Ishikawa (cell line): ENCODE measurements around the gene GALNT10.

Source experiments
- CEBPB ChIP-seq: IDR thresholded peaks from 2 replicates; pipeline ENCODE4 v1.6.1; 2012
- CREB1 ChIP-seq: IDR thresholded peaks from 2 replicates; pipeline ENCODE4 v1.6.1; 2012; ENCODE audit warnings: low read depth
- EGR1 ChIP-seq: IDR thresholded peaks from 2 replicates; pipeline ENCODE4 v1.6.1; 2012
- EP300 ChIP-seq: IDR thresholded peaks from 2 replicates; pipeline ENCODE4 v1.6.1; 2012; ENCODE audit warnings: borderline replicate concordance
- FOXM1 ChIP-seq: IDR thresholded peaks from 2 replicates; pipeline ENCODE4 v1.6.1; 2012; ENCODE audit warnings: low read depth, borderline replicate concordance
- NFIC ChIP-seq: IDR thresholded peaks from 2 replicates; pipeline ENCODE4 v1.6.1; 2012
- RAD21 ChIP-seq: IDR thresholded peaks from 2 replicates; pipeline ENCODE4 v1.6.1; 2012; ENCODE audit warnings: low read depth
- TAF1 ChIP-seq: IDR thresholded peaks from 2 replicates; pipeline ENCODE4 v1.6.1; 2012; ENCODE audit warnings: low read depth, mild to moderate bottlenecking
- TCF12 ChIP-seq: IDR thresholded peaks from 2 replicates; pipeline ENCODE4 v1.6.1; 2012; ENCODE audit warnings: low read depth
- TEAD4 ChIP-seq: IDR thresholded peaks from 2 replicates; pipeline ENCODE4 v1.6.1; 2012
- YY1 ChIP-seq: IDR thresholded peaks from 2 replicates; pipeline ENCODE4 v1.6.1; 2012; ENCODE audit warnings: low read depth
- ZBTB7A ChIP-seq: IDR thresholded peaks from 2 replicates; pipeline ENCODE4 v1.6.1; 2012; ENCODE audit warnings: low read depth
- TF ChIP-seq, protein P1 (sequence below): IDR thresholded peaks from 2 replicates; pipeline ENCODE4 v1.6.1; 2012
- TF ChIP-seq, protein P2 (sequence below): IDR thresholded peaks from 2 replicates; pipeline ENCODE4 v1.6.1; 2012
- TF ChIP-seq, protein P3 (sequence below): IDR thresholded peaks from 2 replicates; pipeline ENCODE4 v1.6.1; 2012; ENCODE audit warnings: low read depth, mild to moderate bottlenecking

The GALNT10 gene

DNA sequence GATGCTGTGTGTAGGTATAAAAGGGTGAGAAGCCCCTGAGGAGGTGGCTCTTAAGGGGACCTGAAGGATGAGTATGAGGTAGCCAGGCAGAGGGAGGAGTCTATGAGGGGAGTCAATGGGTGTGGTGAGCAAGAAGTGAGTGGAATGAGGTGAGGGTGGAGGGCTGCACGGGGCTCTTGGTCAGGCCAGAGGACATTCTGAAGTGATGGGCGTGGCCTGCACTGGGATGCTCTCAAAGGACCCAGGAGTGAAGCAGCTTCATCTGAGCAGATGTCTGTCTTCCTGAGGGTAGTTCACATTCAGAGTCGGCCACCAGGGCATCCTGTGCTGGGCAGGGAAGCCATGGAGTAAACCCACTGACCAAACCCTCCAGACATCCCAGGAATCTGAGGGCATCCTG is 210.1 kb downstream of the GALNT10 start:
- no peak for TF ChIP-seq TEAD4
- TF ChIP-seq YY1 = no peak
- TF ChIP-seq ZBTB7A = no peak
- TF ChIP-seq, protein P1, sequence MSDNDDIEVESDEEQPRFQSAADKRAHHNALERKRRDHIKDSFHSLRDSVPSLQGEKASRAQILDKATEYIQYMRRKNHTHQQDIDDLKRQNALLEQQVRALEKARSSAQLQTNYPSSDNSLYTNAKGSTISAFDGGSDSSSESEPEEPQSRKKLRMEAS = no peak
- no peak for TF ChIP-seq CEBPB
- no peak for TF ChIP-seq TCF12
- no peak for TF ChIP-seq TAF1
- no peak for TF ChIP-seq FOXM1
- no peak for TF ChIP-seq NFIC
- TF ChIP-seq, protein P2, sequence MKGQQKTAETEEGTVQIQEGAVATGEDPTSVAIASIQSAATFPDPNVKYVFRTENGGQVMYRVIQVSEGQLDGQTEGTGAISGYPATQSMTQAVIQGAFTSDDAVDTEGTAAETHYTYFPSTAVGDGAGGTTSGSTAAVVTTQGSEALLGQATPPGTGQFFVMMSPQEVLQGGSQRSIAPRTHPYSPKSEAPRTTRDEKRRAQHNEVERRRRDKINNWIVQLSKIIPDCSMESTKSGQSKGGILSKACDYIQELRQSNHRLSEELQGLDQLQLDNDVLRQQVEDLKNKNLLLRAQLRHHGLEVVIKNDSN = no peak
- no peak for TF ChIP-seq EP300

DNA sequence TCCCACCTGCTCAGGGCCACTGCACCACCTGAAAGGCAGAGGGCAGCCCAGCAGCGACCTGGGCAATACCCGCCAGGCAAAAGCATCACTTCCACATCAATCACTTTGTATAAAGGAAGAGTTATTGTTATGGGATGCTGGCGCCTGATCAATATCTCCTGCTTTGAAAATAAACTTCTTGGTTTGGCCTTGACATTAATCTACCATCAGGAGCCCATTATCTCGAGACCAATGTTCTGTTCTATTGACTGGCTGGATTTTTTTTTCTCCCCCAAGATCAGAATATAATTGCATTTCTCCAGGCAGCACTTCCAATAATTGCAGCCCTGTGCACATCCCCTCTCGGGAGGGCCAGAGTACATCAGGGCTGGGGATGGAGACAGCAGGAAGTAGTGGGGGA is 210.8 kb downstream of the GALNT10 start:
- TF ChIP-seq TCF12 (no peak), ZBTB7A (no peak), YY1 (no peak), TEAD4 (no peak), TAF1 (no peak), FOXM1 (no peak), CREB1 (no peak), EGR1 (no peak), CEBPB (no peak), NFIC (no peak), EP300 (no peak), RAD21 (no peak)
- TF ChIP-seq, protein P3, sequence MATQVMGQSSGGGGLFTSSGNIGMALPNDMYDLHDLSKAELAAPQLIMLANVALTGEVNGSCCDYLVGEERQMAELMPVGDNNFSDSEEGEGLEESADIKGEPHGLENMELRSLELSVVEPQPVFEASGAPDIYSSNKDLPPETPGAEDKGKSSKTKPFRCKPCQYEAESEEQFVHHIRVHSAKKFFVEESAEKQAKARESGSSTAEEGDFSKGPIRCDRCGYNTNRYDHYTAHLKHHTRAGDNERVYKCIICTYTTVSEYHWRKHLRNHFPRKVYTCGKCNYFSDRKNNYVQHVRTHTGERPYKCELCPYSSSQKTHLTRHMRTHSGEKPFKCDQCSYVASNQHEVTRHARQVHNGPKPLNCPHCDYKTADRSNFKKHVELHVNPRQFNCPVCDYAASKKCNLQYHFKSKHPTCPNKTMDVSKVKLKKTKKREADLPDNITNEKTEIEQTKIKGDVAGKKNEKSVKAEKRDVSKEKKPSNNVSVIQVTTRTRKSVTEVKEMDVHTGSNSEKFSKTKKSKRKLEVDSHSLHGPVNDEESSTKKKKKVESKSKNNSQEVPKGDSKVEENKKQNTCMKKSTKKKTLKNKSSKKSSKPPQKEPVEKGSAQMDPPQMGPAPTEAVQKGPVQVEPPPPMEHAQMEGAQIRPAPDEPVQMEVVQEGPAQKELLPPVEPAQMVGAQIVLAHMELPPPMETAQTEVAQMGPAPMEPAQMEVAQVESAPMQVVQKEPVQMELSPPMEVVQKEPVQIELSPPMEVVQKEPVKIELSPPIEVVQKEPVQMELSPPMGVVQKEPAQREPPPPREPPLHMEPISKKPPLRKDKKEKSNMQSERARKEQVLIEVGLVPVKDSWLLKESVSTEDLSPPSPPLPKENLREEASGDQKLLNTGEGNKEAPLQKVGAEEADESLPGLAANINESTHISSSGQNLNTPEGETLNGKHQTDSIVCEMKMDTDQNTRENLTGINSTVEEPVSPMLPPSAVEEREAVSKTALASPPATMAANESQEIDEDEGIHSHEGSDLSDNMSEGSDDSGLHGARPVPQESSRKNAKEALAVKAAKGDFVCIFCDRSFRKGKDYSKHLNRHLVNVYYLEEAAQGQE = no peak
- TF ChIP-seq, protein P1 = no peak
- TF ChIP-seq, protein P2 = no peak

DNA sequence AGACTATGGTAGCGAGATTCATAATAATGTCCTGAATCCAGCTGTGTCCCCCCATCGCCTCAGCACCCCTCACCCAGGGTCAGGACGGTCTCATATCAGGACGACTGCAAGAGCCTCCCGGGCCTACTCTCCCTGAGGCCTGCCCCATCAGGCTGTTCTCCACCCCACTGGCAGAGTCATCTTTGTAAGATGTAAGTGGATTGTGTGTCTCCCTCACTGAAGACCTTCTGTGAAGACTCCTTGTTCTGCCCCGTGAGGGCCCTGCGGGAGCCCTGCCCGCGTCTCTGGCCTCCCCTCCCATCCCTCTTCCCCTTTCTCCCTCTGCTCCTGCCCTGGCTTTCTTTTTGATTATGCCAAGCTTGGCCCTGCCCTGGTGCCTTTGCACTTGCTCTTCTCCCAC is 211.4 kb downstream of the GALNT10 start:
- no peak for TF ChIP-seq EGR1
- no peak for TF ChIP-seq FOXM1
- TF ChIP-seq TAF1 = no peak
- TF ChIP-seq, protein P2 = no peak
- no peak for TF ChIP-seq CREB1
- no peak for TF ChIP-seq TCF12
- TF ChIP-seq EP300 = no peak
- no peak for TF ChIP-seq YY1
- no peak for TF ChIP-seq CEBPB

DNA sequence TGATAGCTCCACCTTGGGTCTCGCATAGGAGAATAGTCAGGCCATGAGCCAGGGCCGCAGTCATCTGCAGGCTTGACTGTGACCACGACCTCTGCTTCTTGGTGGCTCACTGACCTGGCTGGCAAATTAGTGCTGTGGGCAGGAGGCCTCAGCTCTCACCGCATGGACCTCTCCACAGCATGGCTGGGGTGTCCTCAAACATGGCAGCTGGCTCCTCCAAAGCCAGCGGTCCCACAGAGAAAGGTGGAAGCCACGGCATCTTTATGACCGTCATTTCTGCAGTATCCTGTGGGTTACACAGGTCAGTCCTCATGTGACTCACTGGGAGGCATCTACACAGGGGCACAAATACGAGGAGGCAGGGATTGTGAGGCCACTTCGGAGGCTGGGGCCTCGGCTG is 212.1 kb downstream of the GALNT10 start:
- TF ChIP-seq, protein P1 = no peak
- TF ChIP-seq, protein P2 = no peak
- TF ChIP-seq CEBPB (no peak), EGR1 (no peak), FOXM1 (no peak), NFIC (no peak), YY1 (no peak)

DNA sequence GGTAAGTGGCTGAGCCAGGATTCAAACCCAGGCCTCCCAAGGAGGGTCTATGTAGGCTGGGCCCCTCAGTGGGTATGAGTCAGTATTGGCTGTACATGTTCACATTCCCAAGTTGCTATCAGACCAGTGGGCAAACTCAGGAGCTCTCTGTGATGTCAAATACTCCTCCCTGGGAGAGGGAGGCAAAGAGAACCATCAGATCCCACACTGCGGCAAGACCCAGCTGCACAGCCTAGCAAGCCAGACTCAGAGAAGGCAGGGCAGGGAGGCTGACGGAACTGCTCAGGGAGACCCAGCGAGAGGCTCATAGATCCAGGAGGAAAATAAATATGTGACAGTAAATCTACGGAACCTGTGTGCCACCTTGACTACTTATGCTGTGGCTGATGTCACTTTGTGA is 212.7 kb downstream of the GALNT10 start:
- TF ChIP-seq, protein P1 = no peak
- no peak for TF ChIP-seq TCF12

DNA sequence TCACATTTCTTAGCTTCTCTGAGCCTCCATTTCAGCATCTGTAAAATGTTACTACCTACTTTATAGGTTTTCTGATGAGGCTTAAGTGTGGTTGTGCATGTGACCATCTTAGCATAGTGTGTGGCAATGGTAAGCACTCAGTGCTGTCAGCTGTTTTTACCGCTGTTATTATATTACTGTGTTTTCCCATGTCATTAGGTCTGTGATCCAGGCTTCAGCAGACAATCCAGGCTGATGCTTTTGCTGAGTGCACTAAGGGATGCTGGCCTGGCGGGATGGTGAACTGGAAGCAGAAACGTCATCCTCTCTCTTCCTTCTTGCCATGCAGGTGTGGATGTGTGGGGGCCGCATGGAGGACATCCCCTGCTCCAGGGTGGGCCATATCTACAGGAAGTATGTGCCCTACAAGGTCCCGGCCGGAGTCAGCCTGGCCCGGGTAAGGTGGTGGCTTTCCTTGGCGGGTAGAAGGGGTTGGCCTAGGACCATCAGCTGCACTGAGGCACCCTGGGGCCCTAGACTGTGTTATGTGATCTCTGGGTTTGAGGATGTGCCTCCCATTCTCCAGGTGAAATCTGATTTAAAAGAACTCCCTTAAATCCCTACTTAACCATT is 213.3 kb downstream of the GALNT10 start:
- TF ChIP-seq FOXM1 (no peak), YY1 (no peak), ZBTB7A (no peak), TEAD4 (no peak), RAD21 (no peak), CREB1 (no peak), CEBPB (no peak), EP300 (no peak), EGR1 (no peak), TAF1 (no peak), TCF12 (no peak), NFIC (no peak)
- TF ChIP-seq, protein P2 = no peak
- TF ChIP-seq, protein P3 = no peak
- TF ChIP-seq, protein P1 = no peak
